ENCODE results near the gene EYS. TPM values are rescaled to one million over a fixed set of nuclear protein-coding genes. Genes with fewer than 3 reads are reported as not detected.
"Not testable (repeated sequence)": the region's sequence is repeated elsewhere in the genome, so short reads cannot be mapped to it uniquely, and the experiment has no call there.

Gene EYS
- total RNA-seq, 2 donors from 2014 or later: 0.18 to 3.5 TPM

DNA sequence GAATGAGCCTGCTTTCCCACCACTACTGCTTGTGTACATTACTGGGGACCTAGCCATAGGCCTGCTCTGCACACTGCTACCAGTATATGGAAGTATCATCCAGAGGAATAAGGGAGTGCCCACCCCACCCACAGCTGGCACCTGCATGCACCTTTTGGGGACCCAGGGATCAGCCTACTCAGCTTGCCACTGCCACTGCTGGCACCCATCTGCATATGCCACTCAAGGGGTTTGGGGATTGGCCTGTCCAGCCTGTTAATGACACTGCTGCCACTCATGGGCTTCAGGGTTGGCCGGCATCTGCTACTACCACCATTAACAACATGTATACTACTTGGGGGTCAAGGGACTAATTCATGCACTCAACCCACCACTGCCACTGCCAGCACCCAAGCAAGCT lies 1239.4 kb downstream of the EYS start:
- no peaks in the 10 kb centered on the region for H3K9me3 ChIP-seq
- H3K36me3 ChIP-seq: no peaks in the 10 kb centered on the region
- DNase-seq (ENCODE audit: low spot score): no peak
- 91% methylated on average over 1 of the region's 1 CpG for WGBS
- H3K4me3 ChIP-seq: no peak overlapping the region
- intact Hi-C loops (cut with DNase I): no loop called here
- TF ChIP-seq POLR2AphosphoS5 (IDR thresholded peaks at IDR 0.05): no peak
- TF ChIP-seq POLR2A (IDR thresholded peaks at IDR 0.05): no peak
- TF ChIP-seq CTCF (IDR thresholded peaks at IDR 0.05): no peak
- no peak overlapping the region for H3K27ac ChIP-seq
- no peaks in the 10 kb centered on the region for H3K27me3 ChIP-seq (replicated peaks; ENCODE audit: insufficient read depth)
- H3K4me1 ChIP-seq (replicated peaks): no peaks in the 10 kb centered on the region

GRCh38 chr6:64459411-64459944 lies 1247.5 kb downstream of the EYS start:
- no peaks in the 10 kb centered on the region for H3K9me3 ChIP-seq
- no peak for TF ChIP-seq POLR2A (IDR thresholded peaks at IDR 0.05)
- no peak overlapping the region for H3K4me3 ChIP-seq
- no peak for DNase-seq (ENCODE audit: low spot score)
- H3K27me3 ChIP-seq (replicated peaks; ENCODE audit: insufficient read depth): no peaks in the 10 kb centered on the region
- no peaks in the 10 kb centered on the region for H3K4me1 ChIP-seq (replicated peaks)
- no peaks in the 10 kb centered on the region for H3K36me3 ChIP-seq
- WGBS: 50% methylated on average over 1 of the region's 1 CpG
- no peak overlapping the region for H3K27ac ChIP-seq
- intact Hi-C loops (cut with DNase I): no loop called here

- DNase-seq (ENCODE audit: low spot score); intact Hi-C loops (cut with DNase I); H3K27me3 ChIP-seq (replicated peaks; ENCODE audit: insufficient read depth); H3K4me3 ChIP-seq; H3K9me3 ChIP-seq; H3K4me1 ChIP-seq (replicated peaks); H3K27ac ChIP-seq; H3K36me3 ChIP-seq: not testable (repeated sequence)
- 97% methylated on average over 6 of the region's 6 CpGs for WGBS
Measured at GRCh38 chr6:64448101-64448500, 1258.9 kb downstream of the EYS start.

DNA sequence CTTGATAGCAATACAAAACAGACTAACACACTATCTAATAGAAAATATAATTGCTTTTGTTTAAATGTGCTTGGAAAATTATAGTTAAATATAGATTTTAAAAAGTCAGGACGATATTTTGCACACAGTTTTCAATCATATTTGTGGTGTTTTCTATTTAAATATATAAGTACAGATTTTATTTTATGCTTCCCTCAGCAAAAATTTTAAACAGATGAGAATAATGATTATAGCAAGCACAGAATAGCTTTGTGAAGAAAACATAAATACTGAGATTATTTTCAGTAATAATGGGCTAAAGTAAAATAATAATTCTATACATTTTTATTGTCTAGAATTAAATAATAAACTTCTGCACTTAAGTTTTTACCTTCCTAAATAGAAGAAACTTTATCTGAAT lies 1262.0 kb downstream of the EYS start:
- no peaks in the 10 kb centered on the region for H3K27me3 ChIP-seq (replicated peaks; ENCODE audit: insufficient read depth)
- no peak for DNase-seq (ENCODE audit: low spot score)
- TF ChIP-seq CTCF (IDR thresholded peaks at IDR 0.05): no peak
- TF ChIP-seq POLR2AphosphoS5 (IDR thresholded peaks at IDR 0.05): no peak
- no peak for TF ChIP-seq POLR2A (IDR thresholded peaks at IDR 0.05)
- H3K9me3 ChIP-seq: no peaks in the 10 kb centered on the region
- no peak overlapping the region for H3K4me3 ChIP-seq
- 77% methylated on average over 1 of the region's 1 CpG for WGBS
- no peaks in the 10 kb centered on the region for H3K4me1 ChIP-seq (replicated peaks)
- no peak overlapping the region for H3K27ac ChIP-seq
- no peaks in the 10 kb centered on the region for H3K36me3 ChIP-seq
- intact Hi-C loops (cut with DNase I): no loop called here

GRCh38 chr6:64439274-64439673 lies 1267.8 kb downstream of the EYS start:
- intact Hi-C loops (cut with DNase I): no loop called here
- Histone ChIP-seq H3K36me3 (no peaks in the 10 kb centered on the region), H3K4me1 (replicated peaks) (no peaks in the 10 kb centered on the region), H3K9me3 (no peaks in the 10 kb centered on the region), H3K27ac (no peak overlapping the region), H3K4me3 (no peak overlapping the region), H3K27me3 (replicated peaks; ENCODE audit: insufficient read depth) (no peaks in the 10 kb centered on the region)
- DNase-seq (ENCODE audit: low spot score): no peak
- WGBS: 57% methylated on average over 2 of the region's 2 CpGs
- no peak for TF ChIP-seq POLR2AphosphoS5 (IDR thresholded peaks at IDR 0.05)
- TF ChIP-seq CTCF (IDR thresholded peaks at IDR 0.05): no peak
- TF ChIP-seq POLR2A (IDR thresholded peaks at IDR 0.05): no peak

- Histone ChIP-seq H3K4me1 (replicated peaks) (no peaks in the 10 kb centered on the region), H3K27me3 (replicated peaks; ENCODE audit: insufficient read depth) (no peaks in the 10 kb centered on the region), H3K27ac (no peak overlapping the region), H3K9me3 (no peaks in the 10 kb centered on the region), H3K36me3 (no peaks in the 10 kb centered on the region), H3K4me3 (no peak overlapping the region)
- 57% methylated on average over 2 of the region's 2 CpGs for WGBS
- intact Hi-C loops (cut with DNase I): no loop called here
- TF ChIP-seq CTCF (IDR thresholded peaks at IDR 0.05) (no peak), POLR2A (IDR thresholded peaks at IDR 0.05) (no peak), POLR2AphosphoS5 (IDR thresholded peaks at IDR 0.05) (no peak)
- DNase-seq (ENCODE audit: low spot score): no peak
Measured at GRCh38 chr6:64437996-64438395, 1269.0 kb downstream of the EYS start.
